HS-27A (cell line): ENCODE results near the gene CAST.
"Not testable (repeated sequence)": the region's sequence is repeated elsewhere in the genome, so short reads cannot be mapped to it uniquely, and the experiment has no call there.

ENCODE experiments used
- DNase-seq: peaks from one replicate; pipeline ENCODE4 v3.0.0-alpha.2; 2012; ENCODE audit warnings: low read depth, missing footprints

The CAST gene

GRCh38 chr5:96661855-96662724 lies at the start of gene CAST:
TSS of gene CAST (plus strand) at chr5:96662376. CDS start at chr5:96662423, 47 bp downstream.
- peak; percentile 65 for DNase-seq

GRCh38 chr5:96614110-96614691 lies 48.0 kb upstream of the CAST start:
- DNase-seq = peak; percentile 68

- no peak for DNase-seq
These were observed 47.0 kb upstream of the CAST start for GRCh38 chr5:96615223-96615622.

- DNase-seq = no peak
These were observed 45.4 kb upstream of the CAST start for GRCh38 chr5:96616801-96617200.

GRCh38 chr5:96618311-96619016 lies 43.7 kb upstream of the CAST start:
- not testable (repeated sequence) for DNase-seq

GRCh38 chr5:96619946-96620345 lies 42.2 kb upstream of the CAST start:
- no peak for DNase-seq

GRCh38 chr5:96624596-96624995 lies 37.6 kb upstream of the CAST start:
- DNase-seq = no peak

- no peak for DNase-seq
These were observed 36.8 kb upstream of the CAST start for GRCh38 chr5:96625365-96625764.

GRCh38 chr5:96626956-96627355 lies 35.2 kb upstream of the CAST start:
- peak; percentile 29 for DNase-seq

- no peak for DNase-seq
These were observed 34.3 kb upstream of the CAST start for GRCh38 chr5:96627792-96628398.

- DNase-seq = no peak
These were observed 33.8 kb upstream of the CAST start for GRCh38 chr5:96628406-96628805.

GRCh38 chr5:96629774-96630173 lies 32.4 kb upstream of the CAST start:
- peak; percentile 48 for DNase-seq

- DNase-seq = no peak
These were observed 28.4 kb upstream of the CAST start for GRCh38 chr5:96633820-96634219.

- no peak for DNase-seq
These were observed 27.3 kb upstream of the CAST start for GRCh38 chr5:96634881-96635280.

- DNase-seq = no peak
These were observed 26.1 kb upstream of the CAST start for GRCh38 chr5:96636046-96636445.

GRCh38 chr5:96636594-96636993 lies 25.6 kb upstream of the CAST start:
- no peak for DNase-seq

- DNase-seq = no peak
These were observed 25.0 kb upstream of the CAST start for GRCh38 chr5:96637196-96637595.

- no peak for DNase-seq
These were observed 23.6 kb upstream of the CAST start for GRCh38 chr5:96638561-96638960.

- DNase-seq = no peak
These were observed 21.5 kb upstream of the CAST start for GRCh38 chr5:96640696-96641095.

- DNase-seq = no peak
These were observed 20.6 kb upstream of the CAST start for GRCh38 chr5:96641368-96642280.

- DNase-seq = no peak
These were observed 19.9 kb upstream of the CAST start for GRCh38 chr5:96642281-96642640.

- no peak for DNase-seq
These were observed 17.1 kb upstream of the CAST start for GRCh38 chr5:96645091-96645490.
